ENCODE data around the gene SND1. TPM values are rescaled to one million over a fixed set of nuclear protein-coding genes. Genes with fewer than 3 reads are reported as not detected.

SND1 gene
- total and polyA plus RNA-seq, 2 donors: 55.1 to 104 TPM

- Histone ChIP-seq H3K9me3 (ENCODE audit: control insufficient read depth in 2 of 2, insufficient read depth in 1 of 2, low read length in 1 of 2) (no peaks in the 10 kb centered on the region), H3K4me1 (ENCODE audit: control insufficient read depth in 2 of 2, insufficient read depth in 2 of 2, low read length in 2 of 2) (peaks cover 0 to 4% of the 10 kb centered on the region in 2 donors), H3K27me3 (ENCODE audit: control insufficient read depth in 2 of 2, insufficient read depth in 1 of 2, low read length in 1 of 2) (no peaks in the 10 kb centered on the region), H3K36me3 (ENCODE audit: control insufficient read depth in 2 of 2, insufficient read depth in 2 of 2, low read length in 1 of 2) (peaks cover 7 to 14% of the 10 kb centered on the region in 2 donors), H3K27ac (ENCODE audit: low read depth in 1 of 2, low read length in 1 of 2) (no peak overlapping the region), H3K4me3 (ENCODE audit: low read length in 2 of 2) (no peak overlapping the region)
- WGBS: 95% methylated on average over 7 of the region's 7 CpGs
- no peak for DNase-seq (ENCODE audit: low read depth in 6 of 9, low spot score in 9 of 9)
These were observed 353.1 kb downstream of the SND1 start for GRCh38 chr7:128005117-128005516.

- Histone ChIP-seq H3K27ac (ENCODE audit: low read depth in 1 of 2, low read length in 1 of 2) (no peak overlapping the region), H3K4me3 (ENCODE audit: low read length in 2 of 2) (no peak overlapping the region), H3K9me3 (ENCODE audit: control insufficient read depth in 2 of 2, insufficient read depth in 1 of 2, low read length in 1 of 2) (no peaks in the 10 kb centered on the region), H3K36me3 (ENCODE audit: control insufficient read depth in 2 of 2, insufficient read depth in 2 of 2, low read length in 1 of 2) (peaks cover 5 to 14% of the 10 kb centered on the region in 2 donors), H3K27me3 (ENCODE audit: control insufficient read depth in 2 of 2, insufficient read depth in 1 of 2, low read length in 1 of 2) (no peaks in the 10 kb centered on the region), H3K4me1 (ENCODE audit: control insufficient read depth in 2 of 2, insufficient read depth in 2 of 2, low read length in 2 of 2) (peaks cover 0 to 4% of the 10 kb centered on the region in 2 donors)
- 92% methylated on average over 3 of the region's 3 CpGs for whole genome bisulfite sequencing
- DNase-seq (ENCODE audit: low read depth in 6 of 9, low spot score in 9 of 9): no peak
These were observed 353.8 kb downstream of the SND1 start for GRCh38 chr7:128005759-128006159.

- DNase-seq (ENCODE audit: low read depth in 6 of 9, low spot score in 9 of 9): no peak
- no peak overlapping the region for H3K4me3 ChIP-seq (ENCODE audit: low read length in 2 of 2)
- WGBS: 98% methylated on average over 8 of the region's 8 CpGs
- H3K27me3 ChIP-seq (ENCODE audit: control insufficient read depth in 2 of 2, insufficient read depth in 1 of 2, low read length in 1 of 2): no peaks in the 10 kb centered on the region
- no peaks in the 10 kb centered on the region for H3K9me3 ChIP-seq (ENCODE audit: control insufficient read depth in 2 of 2, insufficient read depth in 1 of 2, low read length in 1 of 2)
- peaks cover 0 to 4% of the 10 kb centered on the region in 2 donors for H3K4me1 ChIP-seq (ENCODE audit: control insufficient read depth in 2 of 2, insufficient read depth in 2 of 2, low read length in 2 of 2)
- peaks cover 3 to 14% of the 10 kb centered on the region in 2 donors for H3K36me3 ChIP-seq (ENCODE audit: control insufficient read depth in 2 of 2, insufficient read depth in 2 of 2, low read length in 1 of 2)
- H3K27ac ChIP-seq (ENCODE audit: low read depth in 1 of 2, low read length in 1 of 2): no peak overlapping the region
These were observed 354.7 kb downstream of the SND1 start for GRCh38 chr7:128006550-128007302.

- WGBS: 98% methylated on average over 3 of the region's 3 CpGs
- Histone ChIP-seq H3K4me3 (ENCODE audit: low read length in 2 of 2) (no peak overlapping the region), H3K27ac (ENCODE audit: low read depth in 1 of 2, low read length in 1 of 2) (no peak overlapping the region), H3K27me3 (ENCODE audit: control insufficient read depth in 2 of 2, insufficient read depth in 1 of 2, low read length in 1 of 2) (no peaks in the 10 kb centered on the region), H3K4me1 (ENCODE audit: control insufficient read depth in 2 of 2, insufficient read depth in 2 of 2, low read length in 2 of 2) (peaks cover 0 to 4% of the 10 kb centered on the region in 2 donors), H3K9me3 (ENCODE audit: control insufficient read depth in 2 of 2, insufficient read depth in 1 of 2, low read length in 1 of 2) (no peaks in the 10 kb centered on the region), H3K36me3 (ENCODE audit: control insufficient read depth in 2 of 2, insufficient read depth in 2 of 2, low read length in 1 of 2) (peaks cover 5 to 13% of the 10 kb centered on the region in 2 donors)
- DNase-seq (ENCODE audit: low read depth in 6 of 9, low spot score in 9 of 9): no peak
These were observed 355.3 kb downstream of the SND1 start for GRCh38 chr7:128007303-128007680.

GRCh38 chr7:128008141-128008540, 356.1 kb downstream of the SND1 start:
- Histone ChIP-seq H3K4me1 (ENCODE audit: control insufficient read depth in 2 of 2, insufficient read depth in 2 of 2, low read length in 2 of 2) (peaks cover 0 to 4% of the 10 kb centered on the region in 2 donors), H3K36me3 (ENCODE audit: control insufficient read depth in 2 of 2, insufficient read depth in 2 of 2, low read length in 1 of 2) (peaks cover 5 to 17% of the 10 kb centered on the region in 2 donors)
- WGBS: 97% methylated on average over 5 of the region's 5 CpGs

GRCh38 chr7:128008744-128009143, 356.8 kb downstream of the SND1 start:
- Histone ChIP-seq H3K9me3 (ENCODE audit: control insufficient read depth in 2 of 2, insufficient read depth in 1 of 2, low read length in 1 of 2) (no peaks in the 10 kb centered on the region), H3K4me1 (ENCODE audit: control insufficient read depth in 2 of 2, insufficient read depth in 2 of 2, low read length in 2 of 2) (peaks cover 0 to 4% of the 10 kb centered on the region in 2 donors), H3K4me3 (ENCODE audit: low read length in 2 of 2) (no peak overlapping the region), H3K36me3 (ENCODE audit: control insufficient read depth in 2 of 2, insufficient read depth in 2 of 2, low read length in 1 of 2) (peaks cover 5 to 21% of the 10 kb centered on the region in 2 donors), H3K27ac (ENCODE audit: low read depth in 1 of 2, low read length in 1 of 2) (no peak overlapping the region), H3K27me3 (ENCODE audit: control insufficient read depth in 2 of 2, insufficient read depth in 1 of 2, low read length in 1 of 2) (no peaks in the 10 kb centered on the region)
- DNase-seq (ENCODE audit: low read depth in 6 of 9, low spot score in 9 of 9): no peak
- WGBS: 98% methylated on average over 2 of the region's 2 CpGs

More at GRCh38 chr7:128008141-128008540, 356.1 kb downstream of the SND1 start:
- H3K4me3 ChIP-seq (ENCODE audit: low read length in 2 of 2): no peak overlapping the region
- H3K27me3 ChIP-seq (ENCODE audit: control insufficient read depth in 2 of 2, insufficient read depth in 1 of 2, low read length in 1 of 2): no peaks in the 10 kb centered on the region
- no peak for DNase-seq (ENCODE audit: low read depth in 6 of 9, low spot score in 9 of 9)
- H3K27ac ChIP-seq (ENCODE audit: low read depth in 1 of 2, low read length in 1 of 2): no peak overlapping the region
- H3K9me3 ChIP-seq (ENCODE audit: control insufficient read depth in 2 of 2, insufficient read depth in 1 of 2, low read length in 1 of 2): no peaks in the 10 kb centered on the region

GRCh38 chr7:128010391-128011127, 358.6 kb downstream of the SND1 start:
- no peak overlapping the region for H3K27ac ChIP-seq (ENCODE audit: low read depth in 1 of 2, low read length in 1 of 2)
- no peak overlapping the region for H3K4me3 ChIP-seq (ENCODE audit: low read length in 2 of 2)
- 96% methylated on average over 7 of the region's 7 CpGs for WGBS
- peaks cover 5 to 24% of the 10 kb centered on the region in 2 donors for H3K36me3 ChIP-seq (ENCODE audit: control insufficient read depth in 2 of 2, insufficient read depth in 2 of 2, low read length in 1 of 2)
- no peaks in the 10 kb centered on the region for H3K4me1 ChIP-seq (ENCODE audit: control insufficient read depth in 2 of 2, insufficient read depth in 2 of 2, low read length in 2 of 2)
- H3K9me3 ChIP-seq (ENCODE audit: control insufficient read depth in 2 of 2, insufficient read depth in 1 of 2, low read length in 1 of 2): no peaks in the 10 kb centered on the region
- no peak for DNase-seq (ENCODE audit: low read depth in 6 of 9, low spot score in 9 of 9)
- H3K27me3 ChIP-seq (ENCODE audit: control insufficient read depth in 2 of 2, insufficient read depth in 1 of 2, low read length in 1 of 2): no peaks in the 10 kb centered on the region

- Histone ChIP-seq H3K9me3 (ENCODE audit: control insufficient read depth in 2 of 2, insufficient read depth in 1 of 2, low read length in 1 of 2) (no peaks in the 10 kb centered on the region), H3K27ac (ENCODE audit: low read depth in 1 of 2, low read length in 1 of 2) (no peak overlapping the region), H3K27me3 (ENCODE audit: control insufficient read depth in 2 of 2, insufficient read depth in 1 of 2, low read length in 1 of 2) (no peaks in the 10 kb centered on the region), H3K4me3 (ENCODE audit: low read length in 2 of 2) (no peak overlapping the region), H3K4me1 (ENCODE audit: control insufficient read depth in 2 of 2, insufficient read depth in 2 of 2, low read length in 2 of 2) (no peaks in the 10 kb centered on the region), H3K36me3 (ENCODE audit: control insufficient read depth in 2 of 2, insufficient read depth in 2 of 2, low read length in 1 of 2) (peaks cover 5 to 24% of the 10 kb centered on the region in 2 donors)
- WGBS: 94% methylated on average over 2 of the region's 2 CpGs
- DNase-seq (ENCODE audit: low read depth in 6 of 9, low spot score in 9 of 9): no peak
These were observed 359.2 kb downstream of the SND1 start for GRCh38 chr7:128011131-128011661.

- DNase-seq (ENCODE audit: low read depth in 6 of 9, low spot score in 9 of 9): no peak
- Histone ChIP-seq H3K36me3 (ENCODE audit: control insufficient read depth in 2 of 2, insufficient read depth in 2 of 2, low read length in 1 of 2) (peaks cover 10 to 15% of the 10 kb centered on the region in 2 donors), H3K9me3 (ENCODE audit: control insufficient read depth in 2 of 2, insufficient read depth in 1 of 2, low read length in 1 of 2) (no peaks in the 10 kb centered on the region), H3K27ac (ENCODE audit: low read depth in 1 of 2, low read length in 1 of 2) (no peak overlapping the region), H3K4me3 (ENCODE audit: low read length in 2 of 2) (no peak overlapping the region), H3K4me1 (ENCODE audit: control insufficient read depth in 2 of 2, insufficient read depth in 2 of 2, low read length in 2 of 2) (peaks cover 0 to 9% of the 10 kb centered on the region in 2 donors), H3K27me3 (ENCODE audit: control insufficient read depth in 2 of 2, insufficient read depth in 1 of 2, low read length in 1 of 2) (no peaks in the 10 kb centered on the region)
- WGBS: 97% methylated on average over 4 of the region's 4 CpGs
These were observed 362.8 kb downstream of the SND1 start for GRCh38 chr7:128014811-128015210.

Measured in thymus (tissue), 11 donors.